K562 (cell line): Measurements from ENCODE around the gene CD302. TPM values are rescaled to one million over a fixed set of nuclear protein-coding genes. Genes with fewer than 3 reads are reported as not detected.

Experiments used
- ATAC-seq: fragments of 200-7000 bp; cut with Tn5 transposase; 3 replicates; pipeline ENCODE4 v1.9.1; 2020; ENCODE audit warnings: moderate library complexity
- BruUV-seq: library from RNA; stranded (reverse); fragments of 400-500 nt; replicated peaks from 2 replicates; lab custom pipeline; 2021; lab: Mats Ljungman, UMichigan
- CTCF ChIA-PET: fragments of 300-600 bp; formaldehyde crosslinking; extraction: SDS; loops from one replicate; lab custom pipeline; 2021; ENCODE audit warnings: low intra/inter-chr PET ratio; lab: Yijun Ruan, JAX
- POLR2A ChIA-PET: fragments of 300-600, 350-650 bp; sonication (Branson Sonifier 250); formaldehyde crosslinking; extraction: SDS; loops from one replicate; lab custom pipeline; 2021; ENCODE audit warnings: antibody characterized with exemption, inconsistent platforms; lab: Yijun Ruan, JAX
- DNase-seq, 4 experiments: peaks; one replicate each; pipeline versions ENCODE4 v3.0.0 to v3.0.0-alpha.2; 2011 to 2018; ENCODE audit warnings: low spot score in 3 of 4, mixed read lengths in 3 of 4; ENCODE audit errors: extremely low read depth in 1 of 4
- FAIRE-seq: peaks from 2 replicates; lab custom pipeline; 2011; peaks lifted over from hg19 to GRCh38; lab: Jason Lieb, UNC
- H2AFZ ChIP-seq: 2 replicates; pipeline ENCODE4 v1.6.0; 2011; ENCODE audit warnings: low read depth, low read length, control low read depth, inconsistent platforms
- H3K27ac ChIP-seq: fragments of 200-600 bp; 3 replicates; pipeline ENCODE4 v1.8.0; 2011; ENCODE audit warnings: low read depth, mild to moderate bottlenecking, control low read depth, inconsistent platforms, low read length, moderate library complexity, mixed read lengths; ENCODE audit errors: extremely low read depth
- H3K27me3 ChIP-seq, 2 experiments: fragments of 300-600 bp in 1 of 2; 2 replicates in 1 of 2; 3 replicates in 1 of 2; pipeline versions ENCODE4 v1.6.0 to v1.8.0; 2011; ENCODE audit warnings: inconsistent platforms in 2 of 2, low read length in 2 of 2, mild to moderate bottlenecking in 1 of 2, mixed read lengths in 1 of 2, moderate library complexity in 1 of 2; ENCODE audit not compliant: control insufficient read depth in 2 of 2, insufficient read depth in 2 of 2
- H3K36me3 ChIP-seq: fragments of 300-600 bp; 3 replicates; pipeline ENCODE4 v1.8.0; 2011; ENCODE audit warnings: mild to moderate bottlenecking, low read length, inconsistent platforms; ENCODE audit not compliant: control insufficient read depth, insufficient read depth
- H3K4me1 ChIP-seq, 2 experiments: fragments of 200-600 bp in 1 of 2; replicated peaks in 1 of 2; 2 replicates in 1 of 2; 3 replicates in 1 of 2; pipeline versions ENCODE4 v1.5.1 to v1.8.0; 2011; ENCODE audit warnings: inconsistent platforms in 2 of 2, low read length in 2 of 2, mild to moderate bottlenecking in 1 of 2, mixed read lengths in 1 of 2, moderate library complexity in 1 of 2; ENCODE audit not compliant: control insufficient read depth in 2 of 2, insufficient read depth in 2 of 2
- H3K4me2 ChIP-seq: 2 replicates; pipeline ENCODE4 v1.6.1; 2011; ENCODE audit warnings: low read length, control low read depth, inconsistent platforms, mixed read lengths; ENCODE audit not compliant: insufficient read depth
- H3K4me3 ChIP-seq: fragments of 200-600 bp; sonication (generic), shearing (Covaris generic); 2 replicates; pipeline ENCODE4 v1.5.1; 2016; ENCODE audit warnings: control low read depth, inconsistent platforms
- H3K79me2 ChIP-seq: fragments of 200-600 bp; 3 replicates; pipeline ENCODE4 v1.8.0; 2011; ENCODE audit warnings: low read length, inconsistent platforms; ENCODE audit not compliant: control insufficient read depth, insufficient read depth
- H3K9ac ChIP-seq, 2 experiments: 2 replicates each; pipeline versions ENCODE4 v1.6.0 to v1.6.1; 2011; ENCODE audit warnings: low read depth in 2 of 2, low read length in 2 of 2, control low read depth in 1 of 2, inconsistent platforms in 1 of 2, mild to moderate bottlenecking in 1 of 2, mixed read lengths in 1 of 2; ENCODE audit not compliant: insufficient read depth in 1 of 2
- H3K9me1 ChIP-seq: one replicate; pipeline ENCODE4 v1.6.0; 2011; ENCODE audit warnings: inconsistent platforms, mild to moderate bottlenecking, low read length, moderate library complexity; ENCODE audit not compliant: control insufficient read depth, insufficient read depth
- H3K9me3 ChIP-seq: replicated peaks from 2 replicates; pipeline ENCODE4 v1.5.1; 2011; ENCODE audit warnings: low read depth, low read length, inconsistent platforms; ENCODE audit not compliant: control insufficient read depth, insufficient read depth
- H4K20me1 ChIP-seq: replicated peaks from 2 replicates; pipeline ENCODE4 v1.6.1; 2011; ENCODE audit warnings: low read length, inconsistent platforms, mixed read lengths; ENCODE audit not compliant: control insufficient read depth, insufficient read depth
- HDAC8 ChIP-seq: fragments of 450-650 bp; IDR thresholded peaks from 2 replicates; pipeline ENCODE4 v1.6.1; 2016; ENCODE audit warnings: mild to moderate bottlenecking, missing genetic modification characterization, moderate library complexity, missing compliant biosample characterization
- THAP12 ChIP-seq: fragments of 250-450 bp; sonication (Bioruptor Pico); IDR thresholded peaks from 2 replicates; pipeline ENCODE4 v1.9.0; 2021; ENCODE audit warnings: mild to moderate bottlenecking, inconsistent platforms
- ZBTB11 ChIP-seq, 3 experiments: fragments of 200-800 bp in 1 of 3; fragments of 250-450 bp in 1 of 3; fragments of 450-650 bp in 1 of 3; sonication (Bioruptor Pico) in 1 of 3; sonication (Bioruptor generic) in 1 of 3; formaldehyde crosslinking in 1 of 3; IDR thresholded peaks; 2 replicates each; pipeline versions ENCODE4 v1.6.1 to v1.8.0; 2016 to 2022; ENCODE audit warnings: mild to moderate bottlenecking in 2 of 3, missing genetic modification characterization in 2 of 3, missing compliant biosample characterization in 1 of 3, moderate library complexity in 1 of 3
- WGBS: fragments of 100-300 bp; shearing (Covaris generic); methylation state at CpG from one replicate; pipeline ENCODE4 v1.1.6; 2016; ENCODE audit warnings: low coverage, mixed read lengths; ENCODE audit not compliant: insufficient coverage; ENCODE audit errors: missing lambda C conversion rate; 5-methylcytosine and 5-hydroxymethylcytosine counted together
- in situ Hi-C: fragments of 300-500 bp; cut with MboI; formaldehyde crosslinking; loops from 4 replicates; pipeline ENCODE4 v1.15.0; 2018; ENCODE audit warnings: inconsistent platforms, mixed read lengths
- intact Hi-C: fragments of 100-400 bp; cut with micrococcal nuclease; formaldehyde crosslinking; loops from 2 replicates; pipeline ENCODE4 v1.14.2; 2022
- polyA plus RNA-seq, 8 experiments: library from polyadenylated mRNA; depleted of rRNA in 4 of 8; stranded (reverse) in 5 of 8; unstranded in 3 of 8; fragments of >200 nt; fragmentation: Nextera tagmentation in 2 of 8; fragmentation: Illumina TruSeq in 1 of 8; extraction: Ambion mirVana in 2 of 8; extraction: Trizol in 1 of 8; gene quantifications; 2 replicates each; pipeline versions ENCODE4 v1.2.1 to v1.2.3, GENCODE V29; 2011 to 2014; ENCODE audit warnings: inconsistent platforms in 1 of 8, missing spikeins in 1 of 8
- total RNA-seq, 7 experiments: library from RNA; depleted of rRNA in 6 of 7; stranded (reverse); fragments of >200 nt in 6 of 7; fragmentation: Illumina TruSeq in 2 of 7; extraction: Trizol in 2 of 7; gene quantifications; 2 replicates each; pipeline versions ENCODE4 v1.2.1 to v1.2.3, GENCODE V29; 2011 to 2021; ENCODE audit warnings: low replicate concordance in 1 of 7

The CD302 gene
- total and polyA plus RNA-seq, 9 of the 15 experiments (the other 6 are each of a cell fraction or from before 2014, with no cell fraction given): 0.03 to 0.07 (median 0.04) TPM; not detected in 5

- CTCF ChIA-PET: no interaction called here
- FAIRE-seq (no peak), DNase-seq (no peak), ATAC-seq (no peak)
- H3K4me3 ChIP-seq: no peak overlapping the region
- TF ChIP-seq HDAC8 (tag): no peak
- TF ChIP-seq THAP12 (CRISPR knock-in tag): no peak
- no peak for TF ChIP-seq ZBTB11 (CRISPR knock-in tag; IDR thresholded peaks at IDR 0.05)
- no peaks in the 10 kb centered on the region for H4K20me1 ChIP-seq
- H3K79me2 ChIP-seq: no peaks in the 10 kb centered on the region
- H3K4me2 ChIP-seq: no peak overlapping the region
- no peak overlapping the region for H2AFZ ChIP-seq
- no peaks in the 10 kb centered on the region for H3K9me3 ChIP-seq
- in situ Hi-C loops: no loop called here
- H3K9me1 ChIP-seq: no peaks in the 10 kb centered on the region
- no peak overlapping the region for H3K27ac ChIP-seq
- intact Hi-C loops: no loop called here
- no peaks in the 10 kb centered on the region for H3K4me1 ChIP-seq
- POLR2A ChIA-PET: no interaction called here
- H3K9ac ChIP-seq: no peak overlapping the region
- no TSS peak for BruUV-seq
- peaks cover 4% of the 10 kb centered on the region in 2 experiments; a peak in 4 of 5 replicates for H3K27me3 ChIP-seq
- no peaks in the 10 kb centered on the region for H3K36me3 ChIP-seq
- 0% methylated on average over 1 of the region's 1 CpG for WGBS
These were observed 7.7 kb downstream of the CD302 start for GRCh38 chr2:159790323-159790722.
